ENCODE results near the gene ADGRG7. TPM values are rescaled to one million over a fixed set of nuclear protein-coding genes. Genes with fewer than 3 reads are reported as not detected.

Gene ADGRG7
- total and polyA plus RNA-seq, 2 donors (not counting 1 experiment from before 2014, with no cell fraction given) = not detected

DNA sequence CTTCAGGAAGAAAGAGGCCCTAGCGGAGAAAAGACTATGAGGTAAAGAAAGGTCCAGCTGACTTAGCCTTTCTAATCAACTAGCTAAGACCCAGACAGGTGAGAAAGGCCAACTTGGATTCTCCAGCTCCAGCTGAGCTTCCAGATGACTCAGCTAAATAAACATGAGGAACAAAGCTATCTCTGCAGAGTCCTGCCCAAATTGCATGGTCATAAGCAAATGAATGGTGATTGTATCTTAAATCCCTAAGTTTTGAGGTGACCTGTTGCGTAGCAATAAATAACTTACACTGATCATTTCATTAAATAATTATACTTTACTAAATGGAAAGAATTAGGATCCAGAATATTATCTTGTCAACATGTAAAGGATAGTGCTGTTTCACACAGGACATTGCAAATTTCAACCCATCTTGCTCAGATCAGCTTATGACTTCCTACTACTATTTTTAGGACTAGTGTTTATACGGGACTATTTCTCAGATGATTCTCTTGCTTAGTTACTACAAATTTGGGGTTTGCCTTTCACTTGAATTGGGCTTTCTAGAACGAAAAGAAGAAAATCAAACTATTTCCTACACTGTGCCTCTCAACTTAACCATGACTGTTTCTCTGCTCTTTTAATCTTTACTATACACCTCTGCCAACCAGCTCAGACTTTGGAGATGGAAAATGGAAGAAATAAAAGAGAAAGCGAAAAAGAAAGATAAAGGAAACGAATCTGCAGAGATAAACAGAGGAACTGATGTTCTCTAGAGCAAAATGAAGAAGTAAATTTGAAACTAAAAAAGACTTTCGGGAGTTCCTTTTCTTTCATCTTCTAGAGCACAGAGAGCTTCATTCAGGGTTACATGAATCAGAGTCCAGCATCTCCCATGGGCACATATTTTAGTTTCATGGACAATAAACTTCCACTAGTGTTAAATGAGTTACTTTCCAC is 6.6 kb upstream of the ADGRG7 start:
- ATAC-seq (ENCODE audit: low read depth) = peak; percentile 77
- peak overlapping the region; percentile 77 for H2AFZ ChIP-seq (ENCODE audit: insufficient read depth, low read depth, low read length, poor library complexity, severe bottlenecking)
- CTCF ChIA-PET = interaction anchor here (3.1 kb wide), 1 partner anchor 12 kb away, joined by 29 read pairs; no protein-coding TSS in a partner anchor

More for the DNA sequence above, 6.6 kb upstream of the ADGRG7 start:
- Histone ChIP-seq H3K4me3 (ENCODE audit: control extremely low read depth in 1 of 5, extremely low read depth in 1 of 5, insufficient read depth in 1 of 5, low read depth in 2 of 5, low read length in 4 of 5) (peak overlapping the region; percentile 31 to 59 (median 46)), H3K79me2 (ENCODE audit: control insufficient read depth, insufficient read depth, low read length) (no peaks in the 10 kb centered on the region), H3K27ac (ENCODE audit: low read length in 2 of 2) (peak overlapping the region; percentile 72 to 80), H3K4me2 (replicated peaks; ENCODE audit: low read depth, low read length, poor library complexity, severe bottlenecking) (peak overlapping the region; percentile 66), H3K9ac (ENCODE audit: low read length) (peak overlapping the region; percentile 57), H3K36me3 (replicated peaks in 1 of 2; ENCODE audit: control extremely low read depth in 1 of 2, control insufficient read depth in 1 of 2, extremely low read depth in 1 of 2, insufficient read depth in 2 of 2, low read length in 1 of 2) (no peaks in the 10 kb centered on the region), H3K9me3 (ENCODE audit: control extremely low read depth in 1 of 3, control insufficient read depth in 2 of 3, insufficient read depth in 1 of 3, low read length in 2 of 3) (peaks cover 0 to 8% (median 0%) of the 10 kb centered on the region in 3 donors), H3K27me3 (replicated peaks in 1 of 4; ENCODE audit: control extremely low read depth in 1 of 4, control insufficient read depth in 3 of 4, insufficient read depth in 4 of 4, low read length in 3 of 4) (peaks cover 0 to 9% (median 0%) of the 10 kb centered on the region in 4 experiments), H4K20me1 (ENCODE audit: control insufficient read depth, insufficient read depth, low read length, poor library complexity, severe bottlenecking) (no peaks in the 10 kb centered on the region), H3K4me1 (ENCODE audit: control insufficient read depth in 2 of 2, insufficient read depth in 2 of 2, low read length in 2 of 2) (peaks cover 17 to 22% of the 10 kb centered on the region in 2 donors)
- Mint-ChIP-seq H3K27me3 (peaks cover 8% of the 10 kb centered on the region), H3K4me3 (peak overlapping the region; percentile 87), H3K27ac (peak overlapping the region; percentile 93), H3K9me3 (ENCODE audit: insufficient read depth) (no peaks in the 10 kb centered on the region), H3K4me1 (peaks cover 25% of the 10 kb centered on the region)
- 0% methylated on average over 1 of the region's 7 CpGs for WGBS (ENCODE audit: insufficient coverage)
- intact Hi-C loops (cut with micrococcal nuclease) = loop anchor here (1.0 to 2.0 kb wide), 2 partner anchors 107 to 342 kb away; partner anchors contain the start of genes TBC1D23 and TFG
- POLR2A ChIA-PET = interaction anchor here (0.5 kb wide), 1 partner anchor 811 kb away, joined by 3 read pairs; no protein-coding TSS in a partner anchor
- DNase-seq = peak; percentile 68
- TF ChIP-seq, protein P1, sequence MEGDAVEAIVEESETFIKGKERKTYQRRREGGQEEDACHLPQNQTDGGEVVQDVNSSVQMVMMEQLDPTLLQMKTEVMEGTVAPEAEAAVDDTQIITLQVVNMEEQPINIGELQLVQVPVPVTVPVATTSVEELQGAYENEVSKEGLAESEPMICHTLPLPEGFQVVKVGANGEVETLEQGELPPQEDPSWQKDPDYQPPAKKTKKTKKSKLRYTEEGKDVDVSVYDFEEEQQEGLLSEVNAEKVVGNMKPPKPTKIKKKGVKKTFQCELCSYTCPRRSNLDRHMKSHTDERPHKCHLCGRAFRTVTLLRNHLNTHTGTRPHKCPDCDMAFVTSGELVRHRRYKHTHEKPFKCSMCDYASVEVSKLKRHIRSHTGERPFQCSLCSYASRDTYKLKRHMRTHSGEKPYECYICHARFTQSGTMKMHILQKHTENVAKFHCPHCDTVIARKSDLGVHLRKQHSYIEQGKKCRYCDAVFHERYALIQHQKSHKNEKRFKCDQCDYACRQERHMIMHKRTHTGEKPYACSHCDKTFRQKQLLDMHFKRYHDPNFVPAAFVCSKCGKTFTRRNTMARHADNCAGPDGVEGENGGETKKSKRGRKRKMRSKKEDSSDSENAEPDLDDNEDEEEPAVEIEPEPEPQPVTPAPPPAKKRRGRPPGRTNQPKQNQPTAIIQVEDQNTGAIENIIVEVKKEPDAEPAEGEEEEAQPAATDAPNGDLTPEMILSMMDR (IDR thresholded peaks at IDR 0.05) = no peak
- no peak for TF ChIP-seq EZH2 (IDR thresholded peaks at IDR 0.05; ENCODE audit: borderline replicate concordance, insufficient read depth, low read depth, low read length, poor library complexity, severe bottlenecking)
